GM12891 (cell line): ENCODE results near the gene DDN. TPM values are rescaled to one million over a fixed set of nuclear protein-coding genes. Genes with fewer than 3 reads are reported as not detected.
A peak's percentile ranks its signal among the peaks of the same experiment; 100 is the strongest.

ENCODE experiments used
- DNase-seq: peaks from one replicate; pipeline ENCODE4 v3.0.0; 2011; ENCODE audit warnings: low spot score; ENCODE audit not compliant: insufficient read length
- FAIRE-seq: peaks from 2 replicates; lab custom pipeline; 2011; peaks lifted over from hg19 to GRCh38; lab: Jason Lieb, UNC
- PAX5 ChIP-seq: IDR thresholded peaks from 2 replicates; pipeline ENCODE4 v1.6.1; 2011; ENCODE audit warnings: low read length, moderate library complexity, mild to moderate bottlenecking; ENCODE audit not compliant: insufficient read depth, severe bottlenecking
- POLR2A ChIP-seq: IDR thresholded peaks from 2 replicates; pipeline ENCODE4 v1.6.1; 2011; ENCODE audit warnings: low read depth, low read length, control low read depth
- POLR2AphosphoS5 ChIP-seq: IDR thresholded peaks from 2 replicates; pipeline ENCODE4 v1.6.1; 2011; ENCODE audit warnings: low read depth, low read length, control low read depth
- POU2F2 ChIP-seq: IDR thresholded peaks from 2 replicates; pipeline ENCODE4 v1.6.1; 2011; ENCODE audit warnings: low read depth, mild to moderate bottlenecking, control low read depth, low read length, moderate library complexity
- SPI1 ChIP-seq: IDR thresholded peaks from 2 replicates; pipeline ENCODE4 v1.6.1; 2011; ENCODE audit warnings: low read depth, low read length, control low read depth
- TAF1 ChIP-seq: IDR thresholded peaks from 2 replicates; pipeline ENCODE4 v1.6.1; 2011; ENCODE audit warnings: low read depth, low read length, control low read depth
- polyA plus RNA-seq: library from polyadenylated mRNA; unstranded; fragments of >200 nt; gene quantifications from one replicate; pipeline ENCODE4 v1.2.1, GENCODE V29; 2012; ENCODE audit warnings: low read depth, missing spikeins, inconsistent platforms; ENCODE audit not compliant: missing spikeins

DDN gene
- polyA plus RNA-seq: 2.0 TPM

DNA sequence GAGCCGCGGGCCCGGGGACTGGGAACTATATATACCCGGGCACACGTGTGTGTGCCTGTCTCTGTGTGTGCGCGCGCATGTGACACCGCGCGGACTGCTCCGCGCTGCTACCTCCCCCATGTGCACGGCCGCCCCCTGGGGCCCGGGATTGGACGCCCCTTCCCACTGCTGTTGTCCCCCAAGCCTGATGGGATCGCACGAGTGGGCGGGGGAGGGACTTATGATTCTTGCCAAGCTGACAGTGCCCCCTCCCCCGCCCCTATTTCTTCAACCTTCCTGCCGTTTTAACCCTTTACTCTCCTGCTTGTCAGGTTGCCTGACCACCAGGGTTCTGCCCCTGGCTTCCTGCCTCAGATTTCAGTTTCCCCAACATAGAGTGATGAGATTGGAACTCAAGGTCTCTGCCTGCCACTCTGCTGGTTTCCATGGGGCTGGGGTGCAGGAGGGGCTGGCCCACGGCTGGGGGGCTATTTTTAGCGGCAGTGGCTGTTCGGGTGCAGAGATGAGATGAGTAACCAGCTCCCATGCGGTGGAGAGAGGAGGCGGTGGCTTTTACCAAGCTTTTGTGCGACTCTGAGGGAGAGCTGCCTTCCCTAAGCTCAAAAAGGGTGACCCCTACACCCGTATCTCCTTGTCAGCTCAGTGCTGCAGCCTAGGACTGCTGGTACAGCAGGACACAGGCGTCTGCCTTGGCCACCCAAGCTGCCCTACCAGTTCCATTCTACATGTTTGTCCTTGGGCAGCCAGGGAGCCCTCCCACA is at the start of gene DDN:
TSS of gene DDN (minus strand) at position 5 of the 761 bp plus-strand sequence. CDS start 88 bp downstream, outside the sequence.
- DNase-seq: peak; percentile 79
- TF ChIP-seq TAF1: no peak
- TF ChIP-seq SPI1: no peak
- no peak for TF ChIP-seq POU2F2
- no peak for TF ChIP-seq PAX5
- no peak for TF ChIP-seq POLR2AphosphoS5
- TF ChIP-seq POLR2A: peak; percentile 34; the same call in 1 of the 2 replicates
- FAIRE-seq: peak; percentile 79

DNA sequence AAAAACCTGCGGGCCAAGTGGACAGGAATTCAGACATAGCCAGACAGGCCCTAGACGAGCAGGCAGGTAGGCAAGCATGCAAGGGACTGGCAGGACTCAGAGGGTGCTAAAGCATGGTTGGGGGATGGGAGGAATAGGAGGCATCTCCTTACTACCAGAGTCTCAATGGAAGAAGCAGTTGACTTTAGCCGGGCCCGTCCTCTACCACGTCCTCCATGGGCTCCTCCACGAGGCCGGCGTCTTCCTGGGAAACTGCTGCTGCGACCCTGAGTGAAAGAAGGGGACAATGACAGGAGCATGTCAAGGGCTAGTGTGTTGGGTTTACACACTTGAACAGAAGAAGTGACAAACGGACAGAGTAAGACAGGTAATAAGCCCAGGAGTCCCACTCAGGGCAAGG is 49.8 kb upstream of the DDN start:
- DNase-seq: no peak
- FAIRE-seq: no peak

DNA sequence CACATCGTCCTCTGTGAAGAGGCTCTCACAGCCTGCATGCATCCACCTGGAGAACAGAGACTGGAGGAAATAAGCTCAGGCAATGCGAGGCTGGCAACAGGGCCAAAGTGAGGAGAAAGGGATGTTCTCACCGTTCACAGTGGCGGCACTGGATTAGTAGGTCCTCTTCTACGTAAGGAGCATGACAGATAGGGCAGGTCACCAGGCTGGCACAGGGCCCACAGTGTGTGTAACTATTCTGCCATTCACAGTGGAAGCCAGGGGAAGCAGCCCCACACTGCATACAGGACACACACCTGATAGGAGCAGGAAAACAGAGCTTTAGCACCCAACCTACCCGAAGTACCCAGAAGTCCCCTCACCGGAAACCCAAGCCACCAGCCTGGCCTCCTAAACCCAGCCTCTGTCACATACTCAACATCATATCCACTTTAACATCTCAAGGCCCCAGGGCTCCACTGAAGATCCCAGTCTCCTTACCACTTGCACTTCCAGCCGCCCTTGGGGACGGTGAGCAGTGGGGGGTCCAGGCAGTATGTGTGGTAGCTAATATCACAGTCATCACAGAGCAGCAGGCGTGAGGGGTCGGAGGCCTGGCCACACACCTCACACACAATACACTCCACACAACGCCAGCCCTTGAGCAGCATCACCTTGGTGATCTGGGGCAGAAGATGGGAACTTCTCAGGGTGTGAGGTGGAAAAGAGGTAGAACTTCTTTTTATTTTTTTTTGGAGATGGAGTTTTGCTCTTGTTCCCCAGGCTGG is 47.1 kb upstream of the DDN start:
- no peak for DNase-seq
- no peak for FAIRE-seq
- TF ChIP-seq POLR2A (no peak), TAF1 (no peak), POLR2AphosphoS5 (no peak), PAX5 (no peak)

More for the DNA sequence above, 49.8 kb upstream of the DDN start:
- TF ChIP-seq POLR2AphosphoS5 (no peak), PAX5 (no peak), TAF1 (no peak), POLR2A (no peak), POU2F2 (no peak), SPI1 (no peak)

DNA sequence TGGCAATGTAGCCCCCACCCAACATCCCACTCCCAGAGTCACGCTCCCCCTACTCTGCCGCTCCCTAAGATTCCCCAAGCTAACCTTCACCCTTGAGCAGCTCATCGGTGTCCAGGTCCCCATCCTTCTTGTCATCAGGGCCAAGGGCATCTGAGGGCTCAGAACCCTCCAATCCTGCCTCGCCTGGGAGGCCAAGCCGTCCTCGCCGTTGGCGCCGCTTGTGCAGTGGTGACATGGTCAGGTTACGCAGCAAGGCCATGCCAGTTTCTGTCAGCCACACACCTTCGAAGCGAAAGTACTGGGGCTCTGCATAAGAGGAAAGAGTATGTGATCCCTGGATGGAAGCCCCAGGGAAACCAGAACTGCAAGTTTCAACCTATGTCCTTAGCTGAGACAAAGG is 45.5 kb upstream of the DDN start:
- FAIRE-seq (no peak), DNase-seq (no peak)
- TF ChIP-seq SPI1 (no peak), POLR2AphosphoS5 (no peak), POLR2A (no peak), TAF1 (no peak), POU2F2 (no peak), PAX5 (no peak)

DNA sequence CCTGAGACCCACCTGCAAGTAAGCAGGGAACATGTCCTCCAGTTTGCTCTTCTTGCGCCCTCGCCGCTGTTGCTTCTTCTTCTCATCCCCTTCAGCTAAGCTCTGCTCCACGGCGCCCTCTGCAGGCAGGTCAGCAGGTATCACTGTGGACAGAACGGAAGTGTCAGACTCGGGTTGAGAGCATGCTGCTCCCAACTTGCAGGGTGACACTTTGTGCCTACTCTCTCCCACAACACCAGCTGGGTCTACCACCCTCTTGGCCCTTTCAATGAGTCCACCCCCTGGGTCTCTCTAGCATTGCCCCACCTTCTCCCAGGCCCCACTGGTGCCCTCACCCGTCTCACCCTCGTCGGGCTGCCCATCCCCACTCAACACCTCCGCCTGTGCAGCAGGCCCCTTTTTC is 44.7 kb upstream of the DDN start:
- FAIRE-seq: peak; percentile 97
- peak; percentile 91 for DNase-seq
- TF ChIP-seq SPI1 (peak; percentile 64), POLR2AphosphoS5 (no peak)

DNA sequence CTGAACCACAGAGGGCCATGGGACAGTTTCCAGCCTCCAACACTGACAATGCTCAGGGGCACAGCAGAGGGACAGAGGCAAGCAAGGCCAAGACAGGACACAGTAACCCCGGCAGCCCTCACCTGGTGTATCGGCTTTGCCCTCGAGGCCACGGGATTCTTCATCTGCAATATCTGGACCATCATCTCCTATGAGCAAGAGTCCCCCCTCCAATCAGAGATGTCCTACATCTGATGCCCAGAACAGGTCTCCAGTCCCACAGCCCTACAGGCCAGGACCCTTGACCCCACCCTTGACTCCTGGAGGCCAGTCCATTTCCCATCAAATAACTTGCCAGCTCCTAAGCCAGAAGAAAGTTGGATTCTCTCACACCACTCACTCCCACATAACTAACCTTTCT is 44.1 kb upstream of the DDN start:
- FAIRE-seq (no peak), DNase-seq (no peak)
- TF ChIP-seq POLR2AphosphoS5 (no peak), SPI1 (no peak), POU2F2 (no peak), PAX5 (no peak), POLR2A (no peak), TAF1 (no peak)

DNA sequence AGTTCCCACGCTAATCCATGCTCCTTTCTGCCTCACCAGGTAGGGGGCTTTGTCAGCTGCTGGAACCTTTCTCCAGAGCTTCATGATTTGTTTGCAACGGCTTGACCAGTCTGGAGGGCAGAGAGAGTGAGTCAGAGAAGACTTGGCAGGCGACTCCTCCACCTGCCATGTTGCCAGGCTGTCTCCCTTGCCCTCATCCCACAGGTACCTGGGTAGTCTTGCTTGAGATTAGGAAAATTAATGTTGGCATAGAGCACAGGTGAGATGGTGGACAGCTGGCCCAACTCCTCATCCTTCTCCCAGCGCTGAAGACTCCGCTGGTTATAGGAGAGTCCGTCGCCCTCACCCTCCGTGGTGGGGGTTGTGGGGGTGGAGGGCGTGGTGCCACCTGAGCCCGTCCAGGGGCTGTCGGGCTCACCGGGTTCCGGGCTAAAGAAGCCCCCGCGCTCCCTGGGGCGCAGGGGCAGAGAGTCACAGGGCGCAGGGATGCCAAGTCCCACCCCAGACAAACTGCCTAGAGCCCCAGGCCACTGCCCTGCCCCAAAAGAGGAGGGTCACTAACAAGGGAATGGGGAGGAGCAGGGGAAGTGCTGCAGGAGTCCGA is 42.8 kb upstream of the DDN start:
- FAIRE-seq (no peak), DNase-seq (no peak)
- no peak for TF ChIP-seq TAF1
- no peak for TF ChIP-seq POLR2AphosphoS5
- TF ChIP-seq SPI1: no peak
- no peak for TF ChIP-seq POLR2A
- TF ChIP-seq POU2F2: no peak
- TF ChIP-seq PAX5: no peak

DNA sequence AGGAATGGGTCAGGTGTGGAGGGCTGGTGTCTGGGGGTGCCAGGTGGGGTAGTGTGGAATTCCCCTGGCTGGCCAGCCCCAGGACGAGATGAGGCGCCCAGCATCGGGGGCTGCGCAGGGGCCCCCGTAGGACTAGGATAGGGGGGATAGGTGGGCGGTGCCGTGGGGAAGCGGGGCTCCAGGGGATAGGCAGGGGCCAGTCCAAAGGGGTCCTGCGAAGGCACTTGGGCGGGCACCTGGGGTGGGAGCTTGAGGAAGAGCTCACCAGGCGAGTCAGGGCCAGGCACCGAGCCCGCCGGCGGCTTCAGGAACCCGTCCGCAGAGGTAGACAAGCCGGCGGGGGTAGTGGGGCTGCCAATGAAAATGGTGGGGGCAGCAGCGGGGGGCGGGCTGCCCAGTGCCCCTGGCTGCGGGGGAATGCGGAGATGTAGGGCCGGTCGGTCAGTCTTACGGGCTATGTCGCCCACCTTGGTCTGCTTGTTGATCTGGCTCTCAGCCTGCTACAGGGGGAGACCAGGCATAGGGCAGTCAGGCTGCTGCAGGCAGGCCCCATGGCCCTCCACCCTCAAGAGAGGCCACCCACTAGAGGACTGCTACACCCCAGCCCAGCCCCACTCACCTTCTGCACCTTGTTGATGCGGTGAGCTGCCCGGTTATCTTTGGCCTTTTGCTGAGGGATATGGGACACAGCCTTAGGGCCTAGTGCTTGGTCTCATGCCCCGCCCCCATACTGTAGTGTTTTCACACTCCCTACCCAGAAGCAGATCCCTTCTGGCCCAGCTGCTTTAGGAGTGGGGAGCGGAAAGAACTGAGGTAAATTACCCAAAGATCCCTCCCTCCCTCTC is 42.1 kb upstream of the DDN start:
- FAIRE-seq (no peak), DNase-seq (no peak)
- TF ChIP-seq POLR2AphosphoS5 (no peak), TAF1 (no peak), POLR2A (no peak), PAX5 (no peak), SPI1 (no peak), POU2F2 (no peak)
